H1 (cell line): ENCODE measurements around the gene TBC1D2B. TPM values are rescaled to one million over a fixed set of nuclear protein-coding genes. Genes with fewer than 3 reads are reported as not detected.

Experiments used
- CTCF ChIA-PET: fragments of 300-600 bp; sonication (Branson Sonifier 250); formaldehyde crosslinking; loops from one replicate; lab custom pipeline; 2021; ENCODE audit not compliant: partially characterized antibody; lab: Charles Lee
- POLR2A ChIA-PET: fragments of 300-600 bp; sonication (Branson Sonifier 250); formaldehyde crosslinking; loops from one replicate; lab custom pipeline; 2021; ENCODE audit warnings: inconsistent platforms; ENCODE audit not compliant: partially characterized antibody; lab: Charles Lee
- DNase-seq, 2 experiments: peaks; one replicate each; pipeline versions ENCODE4 v3.0.0 to v3.0.0-alpha.2; 2010 to 2022; ENCODE audit warnings: low spot score in 2 of 2, low read depth in 1 of 2, mixed read lengths in 1 of 2
- FAIRE-seq: peaks from 2 replicates; lab custom pipeline; 2011; peaks lifted over from hg19 to GRCh38; lab: Jason Lieb, UNC
- H2AFZ ChIP-seq: 2 replicates; pipeline ENCODE4 v1.8.1; 2012; ENCODE audit warnings: low read length, inconsistent platforms
- H2AK5ac ChIP-seq: 2 replicates; pipeline ENCODE4 v1.6.1; 2013; ENCODE audit warnings: low read depth, low read length
- H2BK120ac ChIP-seq: replicated peaks from 2 replicates; pipeline ENCODE3; 2013; ENCODE audit warnings: low read depth, low read length, inconsistent platforms
- H2BK12ac ChIP-seq: 2 replicates; pipeline ENCODE4 v1.6.1; 2013; ENCODE audit warnings: low read depth, low read length
- H2BK15ac ChIP-seq: 2 replicates; pipeline ENCODE4 v1.6.1; 2013; ENCODE audit warnings: low read length
- H2BK20ac ChIP-seq: 2 replicates; pipeline ENCODE4 v1.6.1; 2013; ENCODE audit warnings: low read length
- H2BK5ac ChIP-seq: 2 replicates; pipeline ENCODE4 v1.6.1; 2013; ENCODE audit warnings: low read depth, low read length
- H3K14ac ChIP-seq: 2 replicates; pipeline ENCODE4 v1.6.1; 2013; ENCODE audit warnings: inconsistent platforms; ENCODE audit not compliant: insufficient read length
- H3K18ac ChIP-seq: 2 replicates; pipeline ENCODE4 v1.6.1; 2013; ENCODE audit warnings: low read length; ENCODE audit errors: extremely low read depth
- H3K23ac ChIP-seq: 2 replicates; pipeline ENCODE4 v1.6.1; 2013; ENCODE audit warnings: inconsistent platforms; ENCODE audit not compliant: insufficient read length
- H3K23me2 ChIP-seq: 2 replicates; pipeline ENCODE4 v1.6.1; 2013; ENCODE audit warnings: low read depth, low read length
- H3K27ac ChIP-seq: 2 replicates; pipeline ENCODE4 v1.6.1; 2011; ENCODE audit warnings: low read depth, low read length, inconsistent platforms
- H3K27me3 ChIP-seq, 4 experiments: replicated peaks in 1 of 4; 1 replicate in 1 of 4; 2 replicates in 3 of 4; pipeline versions ENCODE4 v1.6.1 to v1.8.1; 2011 to 2013; ENCODE audit warnings: low read length in 3 of 4, mild to moderate bottlenecking in 3 of 4, inconsistent platforms in 2 of 4, mixed read lengths in 2 of 4, moderate library complexity in 1 of 4; ENCODE audit not compliant: control insufficient read depth in 3 of 4, insufficient read depth in 3 of 4; ENCODE audit errors: extremely low read depth in 1 of 4
- H3K36me3 ChIP-seq, 4 experiments: 2 replicates each; pipeline versions ENCODE4 v1.6.1 to v1.8.1; 2011 to 2013; ENCODE audit warnings: mild to moderate bottlenecking in 4 of 4, low read length in 3 of 4, moderate library complexity in 2 of 4, control low read depth in 1 of 4, inconsistent platforms in 1 of 4; ENCODE audit not compliant: insufficient read depth in 4 of 4, control insufficient read depth in 2 of 4
- H3K4ac ChIP-seq: replicated peaks from 2 replicates; pipeline ENCODE3; 2013; ENCODE audit warnings: low read length, low read depth, mixed read lengths, inconsistent platforms; ENCODE audit not compliant: insufficient read length
- H3K4me1 ChIP-seq, 4 experiments: replicated peaks in 1 of 4; 1 replicate in 1 of 4; 2 replicates in 3 of 4; pipeline versions ENCODE4 v1.6.1 to v1.8.1; 2011 to 2013; ENCODE audit warnings: low read length in 3 of 4, inconsistent platforms in 2 of 4, mixed read lengths in 1 of 4; ENCODE audit not compliant: insufficient read depth in 4 of 4, control insufficient read depth in 3 of 4
- H3K4me2 ChIP-seq, 2 experiments: 2 replicates each; pipeline versions ENCODE4 v1.6.1 to v1.8.1; 2011 to 2013; ENCODE audit warnings: low read depth in 2 of 2, low read length in 2 of 2, control low read depth in 1 of 2, inconsistent platforms in 1 of 2, mild to moderate bottlenecking in 1 of 2; ENCODE audit not compliant: insufficient read depth in 1 of 2
- H3K4me3 ChIP-seq, 4 experiments: fragments of 200-600, 300-600 bp in 1 of 4; sonication (generic), shearing (Covaris generic), sonication (Bioruptor Twin) in 1 of 4; 2 replicates each; pipeline versions ENCODE4 v1.5.1 to v1.8.1; 2011 to 2016; ENCODE audit warnings: low read length in 4 of 4, low read depth in 3 of 4, control low read depth in 2 of 4, inconsistent platforms in 2 of 4, mild to moderate bottlenecking in 2 of 4, mixed read lengths in 1 of 4, moderate library complexity in 1 of 4; ENCODE audit not compliant: insufficient read depth in 2 of 4; ENCODE audit errors: extremely low read depth in 1 of 4
- H3K56ac ChIP-seq: replicated peaks from 2 replicates; pipeline ENCODE3; 2013; ENCODE audit warnings: low read depth, mild to moderate bottlenecking, mixed read lengths, low read length, inconsistent platforms; ENCODE audit not compliant: insufficient read length
- H3K79me1 ChIP-seq: 2 replicates; pipeline ENCODE4 v1.6.1; 2013; ENCODE audit warnings: low read depth, low read length, control low read depth
- H3K79me2 ChIP-seq, 2 experiments: 2 replicates each; pipeline versions ENCODE4 v1.6.1 to v1.8.1; 2012 to 2013; ENCODE audit warnings: low read length in 2 of 2, mild to moderate bottlenecking in 2 of 2, inconsistent platforms in 1 of 2; ENCODE audit not compliant: insufficient read depth in 2 of 2, control insufficient read depth in 1 of 2
- H3K9ac ChIP-seq, 4 experiments: replicated peaks in 1 of 4; 1 replicate in 1 of 4; 2 replicates in 3 of 4; pipeline versions ENCODE4 v1.6.1 to v1.8.1; 2011 to 2013; ENCODE audit warnings: low read depth in 3 of 4, low read length in 3 of 4, control low read depth in 2 of 4, mild to moderate bottlenecking in 2 of 4, moderate library complexity in 2 of 4, inconsistent platforms in 1 of 4; ENCODE audit errors: extremely low read depth in 1 of 4
- H3K9me3 ChIP-seq, 2 experiments: 2 replicates each; pipeline versions ENCODE4 v1.6.1 to v1.8.1; 2012 to 2013; ENCODE audit warnings: mild to moderate bottlenecking in 2 of 2, moderate library complexity in 2 of 2, control low read depth in 1 of 2, inconsistent platforms in 1 of 2, low read depth in 1 of 2, low read length in 1 of 2, mixed read lengths in 1 of 2; ENCODE audit not compliant: insufficient read depth in 2 of 2
- H4K20me1 ChIP-seq, 2 experiments: replicated peaks in 1 of 2; 2 replicates each; pipeline versions ENCODE3 to v1.8.1; 2011 to 2013; ENCODE audit warnings: inconsistent platforms in 2 of 2, low read length in 2 of 2, mild to moderate bottlenecking in 1 of 2; ENCODE audit not compliant: insufficient read depth in 2 of 2, control insufficient read depth in 1 of 2
- H4K5ac ChIP-seq: 2 replicates; pipeline ENCODE4 v1.6.1; 2013; ENCODE audit warnings: low read length, low read depth, mixed read lengths, inconsistent platforms; ENCODE audit not compliant: insufficient read length
- H4K8ac ChIP-seq: 2 replicates; pipeline ENCODE4 v1.8.0; 2013; ENCODE audit warnings: mild to moderate bottlenecking, moderate library complexity, low read length, inconsistent platforms; ENCODE audit not compliant: insufficient read depth; ENCODE audit errors: extremely low read depth
- H4K91ac ChIP-seq: replicated peaks from 2 replicates; pipeline ENCODE3; 2013; ENCODE audit warnings: low read length, mixed read lengths, inconsistent platforms; ENCODE audit not compliant: insufficient read length
- ATF2 ChIP-seq: IDR thresholded peaks from 2 replicates; pipeline ENCODE4 v1.6.1; 2012; ENCODE audit warnings: low read length, inconsistent platforms
- CHD2 ChIP-seq: IDR thresholded peaks from 2 replicates; pipeline ENCODE4 v1.6.1; 2012; ENCODE audit warnings: low read length, improper control_type of control experiment
- CREB1 ChIP-seq: IDR thresholded peaks from 2 replicates; pipeline ENCODE4 v1.6.1; 2012; ENCODE audit warnings: inconsistent platforms
- EZH2 ChIP-seq: fragments of 200-600 bp; sonication (generic); IDR thresholded peaks from 2 replicates; pipeline ENCODE4 v1.7.1; 2012; ENCODE audit warnings: low read depth, mild to moderate bottlenecking, moderate library complexity, low read length, inconsistent platforms; ENCODE audit not compliant: severe bottlenecking
- HDAC2 ChIP-seq, 2 experiments: fragments of 300-600 bp in 1 of 2; sonication (generic) in 1 of 2; IDR thresholded peaks; 2 replicates each; pipeline ENCODE4 v1.6.1; 2011 to 2012; ENCODE audit warnings: low read depth in 2 of 2, low read length in 2 of 2, mild to moderate bottlenecking in 2 of 2, moderate library complexity in 2 of 2, borderline replicate concordance in 1 of 2, inconsistent platforms in 1 of 2
- JUN ChIP-seq: IDR thresholded peaks from 2 replicates; pipeline ENCODE4 v1.6.1; 2011; ENCODE audit warnings: low read depth, mild to moderate bottlenecking, improper control_type of control experiment, low read length
- PHF8 ChIP-seq: fragments of 200-600 bp; sonication (generic); conservative IDR thresholded peaks from 2 replicates; pipeline ENCODE4 v1.7.1; 2012; ENCODE audit warnings: low read depth, mild to moderate bottlenecking, inconsistent platforms, low read length, moderate library complexity
- TBP ChIP-seq: IDR thresholded peaks from 2 replicates; pipeline ENCODE4 v1.6.1; 2011; ENCODE audit warnings: low read depth, low read length, improper control_type of control experiment
- WGBS, 2 experiments: shearing (Covaris generic) in 1 of 2; methylation state at CpG; one replicate each; pipeline versions ENCODE4 v1.1.6 to v1.1.7; 2013 to 2015; ENCODE audit warnings: low lambda C conversion rate in 2 of 2, mixed read lengths in 2 of 2, inconsistent platforms in 1 of 2, low coverage in 1 of 2, missing lambda C conversion rate in 1 of 2; ENCODE audit not compliant: insufficient replicate concordance in 2 of 2, insufficient coverage in 1 of 2, insufficient read length in 1 of 2; ENCODE audit errors: extremely low coverage in 1 of 2, missing lambda C conversion rate in 1 of 2; 5-methylcytosine and 5-hydroxymethylcytosine counted together
- polyA plus RNA-seq, 7 experiments: library from polyadenylated mRNA; depleted of rRNA in 3 of 7; stranded (reverse) in 5 of 7; unstranded in 2 of 7; fragments of >200 nt in 5 of 7; fragments of 200-250 nt in 2 of 7; gene quantifications; 1 replicate in 5 of 7; 2 replicates in 1 of 7; 4 replicates in 1 of 7; pipeline versions ENCODE4 v1.2.1 to v1.2.3, GENCODE V29; 2011 to 2013; ENCODE audit warnings: missing spikeins in 2 of 7, mixed read lengths in 2 of 7
- total RNA-seq: library from RNA; stranded (reverse); fragmentation: NEBNext Ultra II Directional; extraction: Animal tissue kit (Norgen Biotek cat#: 25700); gene quantifications from 2 replicates; pipeline ENCODE4 v1.2.1, GENCODE V29; 2021

The TBC1D2B gene
- total and polyA plus RNA-seq, 2 of the 8 experiments (the other 6 are each of a cell fraction or from before 2014, with no cell fraction given): 11.9 to 19.5 TPM

DNA sequence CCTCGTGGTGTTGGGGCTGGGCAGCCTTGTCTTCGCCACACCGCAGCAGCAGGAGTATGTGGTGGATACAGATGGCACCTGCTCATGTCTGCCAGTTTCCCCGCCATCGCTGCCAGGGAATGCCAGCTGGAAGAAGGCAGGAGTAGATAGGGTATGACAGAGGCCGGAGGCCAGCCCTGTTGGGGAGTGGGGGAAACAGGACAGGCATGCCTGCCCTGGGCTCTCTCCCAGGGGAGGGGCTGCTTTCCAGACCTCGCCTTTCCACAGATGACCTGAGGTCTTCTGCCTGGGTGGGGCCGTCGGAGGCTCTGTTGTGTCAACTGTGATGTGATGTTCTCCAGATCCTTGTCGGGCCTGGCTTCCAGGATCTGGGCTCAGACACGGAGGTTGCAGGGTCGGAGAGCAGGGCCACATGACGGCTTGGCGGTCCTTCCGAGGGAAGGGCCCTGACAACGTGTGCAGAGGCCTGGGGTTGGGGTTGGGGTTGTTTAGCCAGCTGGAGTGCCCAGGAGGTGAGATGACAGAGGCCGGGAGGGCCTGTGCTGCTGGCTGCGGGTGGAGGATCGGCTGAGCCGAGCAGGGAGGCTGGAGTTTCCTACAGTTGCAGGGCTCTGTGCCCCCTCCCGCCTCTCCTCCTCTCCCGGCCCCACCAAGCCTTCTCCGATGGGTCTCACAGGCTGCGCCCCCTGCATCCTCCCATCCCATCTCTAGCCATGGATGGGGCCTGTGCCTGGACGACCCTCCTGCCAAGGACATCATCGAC is 102.0 kb downstream of the TBC1D2B start:
- 92% methylated on average over 19 of the region's 26 CpGs; no CpG with 5 or more reads in 1 of the 2 experiments for WGBS, 2 experiments
- TF ChIP-seq JUN (no peak), CREB1 (no peak), HDAC2 (IDR thresholded peaks at IDR 0.05; ENCODE audit: borderline replicate concordance in 1 of 2, low read depth in 2 of 2, low read length in 2 of 2) (no peak), EZH2 (no peak), PHF8 (no peak), CHD2 (no peak), ATF2 (no peak), TBP (no peak)
- TF ChIP-seq, all 59 proteins: peak for 0

More for the DNA sequence above, 102.0 kb downstream of the TBC1D2B start:
- H3K79me1 ChIP-seq: no peaks in the 10 kb centered on the region
- no peaks in the 10 kb centered on the region for H3K9me3 ChIP-seq
- H4K5ac ChIP-seq: no peak overlapping the region
- no peak overlapping the region for H3K18ac ChIP-seq
- H3K79me2 ChIP-seq: no peaks in the 10 kb centered on the region
- no peak overlapping the region for H3K14ac ChIP-seq
- H3K36me3 ChIP-seq: no peaks in the 10 kb centered on the region
- H3K23me2 ChIP-seq: no peaks in the 10 kb centered on the region
- H3K56ac ChIP-seq: no peak overlapping the region
- no peak overlapping the region for H2BK12ac ChIP-seq
- H3K9ac ChIP-seq: no peak overlapping the region
- H2AFZ ChIP-seq: no peak overlapping the region
- no peak overlapping the region for H2BK120ac ChIP-seq
- no peaks in the 10 kb centered on the region for H3K4me1 ChIP-seq
- no peak overlapping the region for H4K8ac ChIP-seq
- no peak overlapping the region for H3K4me2 ChIP-seq
- no peaks in the 10 kb centered on the region for H3K27me3 ChIP-seq
- no peak overlapping the region for H3K4ac ChIP-seq
- H2BK15ac ChIP-seq: no peak overlapping the region
- H4K91ac ChIP-seq: no peak overlapping the region
- H2BK5ac ChIP-seq: no peak overlapping the region
- DNase-seq (peak in 1 of 2 experiments; percentile 42), FAIRE-seq (no peak)
- no peak overlapping the region for H3K27ac ChIP-seq
- no peak overlapping the region for H3K23ac ChIP-seq
- ChIA-PET CTCF (interaction anchor here (3.5 kb wide), 1 partner anchor 8 kb away, joined by 17 read pairs; no protein-coding TSS in a partner anchor), POLR2A (no interaction called here)
- no peak overlapping the region for H2BK20ac ChIP-seq
- no peak overlapping the region for H2AK5ac ChIP-seq
- H4K20me1 ChIP-seq: no peaks in the 10 kb centered on the region
- no peak overlapping the region for H3K4me3 ChIP-seq
